GM18520 (cell line): ENCODE results near the gene FCHSD2.
"Not testable (repeated sequence)": the region's sequence is repeated elsewhere in the genome, so short reads cannot be mapped to it uniquely, and the experiment has no call there.

Experiments used
- ATAC-seq: cut with Tn5 transposase; IDR thresholded peaks from one replicate; pipeline ENCODE4 v1.9.1; 2021; ENCODE audit not compliant: unreplicated experiment

The FCHSD2 gene

DNA sequence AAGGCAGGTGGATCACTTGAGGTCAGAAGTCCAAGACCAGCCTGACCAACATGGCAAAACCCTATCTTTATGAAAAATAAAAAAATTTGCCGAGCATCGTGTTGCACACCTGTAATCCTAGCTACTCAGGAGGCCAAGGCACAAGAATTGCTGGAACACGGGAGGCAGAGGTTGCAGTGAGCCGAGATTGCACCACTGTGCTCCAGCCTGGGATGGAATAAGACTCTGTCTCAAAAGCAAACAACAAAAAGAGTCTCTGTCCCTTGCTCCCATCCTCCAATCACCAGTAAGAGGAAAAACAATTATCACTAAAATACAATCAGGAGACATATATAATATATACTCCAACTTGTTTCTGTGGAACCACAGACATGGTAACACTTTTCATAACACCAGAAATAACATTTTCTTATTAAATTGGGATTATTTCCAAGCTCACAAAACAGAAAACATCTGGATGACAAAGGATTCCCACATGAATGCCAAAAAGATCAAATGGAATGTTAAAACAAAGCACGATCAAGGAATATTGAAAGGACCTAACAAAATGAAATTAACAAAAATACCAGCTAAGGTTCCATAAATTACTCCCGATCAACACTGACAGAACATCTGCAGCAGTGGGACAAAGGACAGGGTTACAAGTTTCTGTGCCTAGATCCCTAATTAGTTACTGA lies 15.2 kb downstream of the FCHSD2 start:
- no peak for ATAC-seq

DNA sequence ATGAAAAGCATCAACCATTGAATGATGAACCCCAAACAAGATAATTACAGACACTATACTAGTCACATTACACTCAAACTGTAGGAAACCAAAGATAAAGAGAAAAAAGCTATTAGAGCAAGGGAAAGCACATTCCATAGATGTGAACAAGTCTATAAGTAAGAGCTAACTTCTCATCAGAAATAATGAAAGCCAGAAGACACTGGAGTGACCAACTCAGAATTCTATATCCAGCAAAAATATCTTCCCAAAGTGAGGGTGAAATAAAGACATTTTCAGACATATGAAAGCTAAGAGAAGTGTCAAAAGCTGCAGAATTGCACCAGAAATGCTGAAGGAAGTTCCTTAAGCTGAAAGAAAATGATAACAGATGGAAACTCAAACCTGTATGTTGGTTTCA lies 17.3 kb downstream of the FCHSD2 start:
- no peak for ATAC-seq

DNA sequence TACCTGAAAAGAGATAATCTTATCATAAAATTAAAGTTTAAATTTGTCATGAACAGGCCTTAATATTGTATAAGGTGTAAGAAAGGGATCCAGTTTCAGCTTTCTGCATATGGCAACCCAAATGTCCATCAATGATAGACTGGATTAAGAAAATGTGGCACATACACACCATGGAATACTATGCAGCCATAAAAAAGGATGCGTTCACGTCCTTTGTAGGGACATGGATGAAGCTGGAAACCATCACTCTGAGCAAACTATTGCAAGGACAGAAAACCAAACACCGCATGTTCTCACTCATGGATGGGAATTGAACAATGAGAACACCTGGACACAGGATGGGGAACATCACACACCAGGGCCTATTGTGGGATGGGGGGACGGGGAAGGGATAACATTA lies 18.2 kb downstream of the FCHSD2 start:
- not testable (repeated sequence) for ATAC-seq

GRCh38 chr11:73121692-73122091 lies 20.4 kb downstream of the FCHSD2 start:
- ATAC-seq, result no peak

- ATAC-seq, result no peak
These were observed 25.0 kb downstream of the FCHSD2 start for GRCh38 chr11:73117071-73117470.

DNA sequence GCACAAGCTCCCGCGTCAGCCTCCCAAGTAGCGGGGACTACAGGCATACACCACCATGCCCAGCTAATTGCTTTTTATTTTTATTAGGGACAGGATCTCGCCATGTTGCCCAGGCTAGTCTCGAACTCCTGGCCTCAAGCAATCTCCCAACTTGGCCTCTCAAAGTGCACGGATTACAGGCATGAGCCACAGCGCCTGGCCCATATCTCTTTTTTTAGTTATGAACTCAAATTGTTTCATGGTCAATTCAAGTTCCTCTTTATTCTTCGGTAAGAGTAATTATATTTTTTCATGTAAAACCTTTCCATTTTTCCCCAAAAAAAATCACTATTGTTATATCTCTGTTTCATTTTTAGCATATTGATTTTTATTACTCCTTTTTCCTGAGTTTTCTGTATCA lies 25.5 kb downstream of the FCHSD2 start:
- no peak for ATAC-seq

GRCh38 chr11:73114835-73115220 lies 27.3 kb downstream of the FCHSD2 start:
- ATAC-seq, result no peak

DNA sequence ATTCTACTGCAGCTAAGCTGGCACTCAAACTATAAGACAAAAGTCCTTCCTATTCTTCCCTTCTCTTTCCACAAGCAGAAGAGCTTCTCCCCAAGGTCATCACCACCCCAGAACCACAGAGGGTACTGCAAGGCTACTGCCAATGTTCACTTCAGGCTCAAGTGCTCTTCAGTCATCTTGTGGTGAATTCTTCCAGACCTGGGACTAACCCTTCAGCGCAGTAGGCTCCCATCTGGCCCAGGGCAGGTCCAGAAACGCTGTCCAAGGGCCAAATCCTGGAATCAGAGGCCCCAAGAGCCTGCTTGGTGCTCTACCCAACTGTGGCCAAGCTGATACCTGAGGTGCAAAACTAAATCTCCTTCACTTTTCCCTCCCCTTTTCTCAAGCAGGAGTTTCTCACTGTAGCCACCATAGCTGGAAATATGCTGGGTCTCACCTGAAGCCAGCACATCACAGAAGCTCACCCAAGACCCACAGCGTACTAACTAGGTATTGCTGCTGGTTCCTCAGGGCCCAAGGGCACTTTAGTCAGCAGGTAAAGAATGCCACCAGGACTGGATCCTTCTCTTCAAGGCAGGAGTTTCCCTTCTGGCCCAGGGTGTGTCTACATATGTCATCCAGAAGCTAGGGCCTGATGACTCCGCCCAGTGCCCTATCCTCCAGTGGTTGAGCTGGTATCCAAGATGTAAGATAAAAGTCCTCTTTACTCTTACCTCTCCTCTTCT lies 27.8 kb downstream of the FCHSD2 start:
- ATAC-seq, result no peak

DNA sequence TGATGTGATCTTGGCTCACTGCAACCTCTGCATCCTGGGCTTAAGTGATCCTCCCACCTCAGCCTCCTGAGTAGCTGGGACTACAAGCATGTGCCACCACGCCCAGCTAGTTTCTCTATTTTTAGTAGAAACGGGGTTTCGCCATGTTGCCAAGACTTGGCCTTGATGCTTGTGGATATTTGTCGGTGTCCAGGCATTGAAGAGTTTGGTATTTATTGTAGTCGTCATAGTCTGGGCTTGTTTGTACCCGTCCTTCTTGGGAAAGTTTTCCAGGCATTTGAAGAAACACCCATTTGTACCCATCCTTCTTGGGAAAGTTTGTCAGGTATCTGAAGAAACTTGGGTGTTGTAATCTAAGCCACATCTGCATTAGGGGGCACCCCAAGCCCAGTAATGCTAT lies 28.7 kb downstream of the FCHSD2 start:
- ATAC-seq, result no peak

DNA sequence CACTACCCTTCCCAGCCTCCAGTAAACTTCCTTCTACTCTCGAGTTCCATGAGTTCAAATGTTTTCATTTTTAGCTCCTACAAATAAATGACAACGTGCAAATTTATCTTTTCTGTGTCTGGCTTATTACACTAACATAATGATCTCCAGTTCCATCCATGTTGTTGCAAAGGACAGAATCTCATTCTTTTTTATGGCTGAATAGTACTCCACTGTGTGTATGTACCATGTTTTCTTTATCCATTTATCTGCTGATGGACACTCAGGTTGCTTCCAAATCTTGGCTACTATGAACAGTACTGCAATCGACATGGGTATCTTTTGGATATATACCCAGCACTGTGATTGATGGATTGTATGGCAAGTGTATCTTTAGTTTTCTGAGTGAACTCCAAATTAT lies 34.5 kb downstream of the FCHSD2 start:
- no peak for ATAC-seq

DNA sequence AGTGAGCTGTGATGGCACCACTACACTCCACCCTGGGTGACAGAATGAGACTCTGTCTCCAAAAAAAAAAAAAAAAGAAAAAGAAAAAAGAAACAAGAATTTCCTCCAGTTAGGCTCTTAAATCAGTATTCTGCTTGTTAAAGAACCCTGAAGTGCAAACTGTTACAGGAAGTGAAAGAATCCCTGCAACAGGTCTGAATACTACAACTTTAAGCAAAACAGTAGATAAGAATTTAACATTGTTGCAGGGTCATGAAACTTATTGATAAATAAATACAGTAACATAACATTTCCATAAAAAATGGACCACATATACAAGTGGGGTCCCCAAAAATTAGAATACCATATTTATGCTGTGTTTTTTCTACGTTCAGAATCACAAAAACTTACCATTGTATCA lies 35.8 kb downstream of the FCHSD2 start:
- no peak for ATAC-seq

DNA sequence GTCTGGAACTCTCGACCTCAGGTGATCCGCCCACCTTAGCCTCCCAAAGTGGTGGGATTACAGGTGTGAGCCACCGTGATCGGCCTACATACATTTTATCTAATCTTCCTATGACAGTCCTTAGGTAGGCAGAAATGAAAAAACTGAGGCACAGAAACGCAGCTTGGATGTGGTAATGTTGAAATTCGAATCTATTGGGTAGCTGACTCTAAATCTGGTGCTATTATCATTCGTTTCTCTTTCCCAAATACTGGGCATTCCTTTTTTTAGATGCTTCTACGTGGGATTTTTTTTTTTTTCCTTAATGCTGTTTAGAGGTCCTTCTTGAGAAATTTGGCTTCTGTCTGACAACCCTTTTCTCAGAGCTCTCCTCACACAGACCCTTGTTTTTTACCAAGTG lies 41.5 kb downstream of the FCHSD2 start:
- no peak for ATAC-seq

DNA sequence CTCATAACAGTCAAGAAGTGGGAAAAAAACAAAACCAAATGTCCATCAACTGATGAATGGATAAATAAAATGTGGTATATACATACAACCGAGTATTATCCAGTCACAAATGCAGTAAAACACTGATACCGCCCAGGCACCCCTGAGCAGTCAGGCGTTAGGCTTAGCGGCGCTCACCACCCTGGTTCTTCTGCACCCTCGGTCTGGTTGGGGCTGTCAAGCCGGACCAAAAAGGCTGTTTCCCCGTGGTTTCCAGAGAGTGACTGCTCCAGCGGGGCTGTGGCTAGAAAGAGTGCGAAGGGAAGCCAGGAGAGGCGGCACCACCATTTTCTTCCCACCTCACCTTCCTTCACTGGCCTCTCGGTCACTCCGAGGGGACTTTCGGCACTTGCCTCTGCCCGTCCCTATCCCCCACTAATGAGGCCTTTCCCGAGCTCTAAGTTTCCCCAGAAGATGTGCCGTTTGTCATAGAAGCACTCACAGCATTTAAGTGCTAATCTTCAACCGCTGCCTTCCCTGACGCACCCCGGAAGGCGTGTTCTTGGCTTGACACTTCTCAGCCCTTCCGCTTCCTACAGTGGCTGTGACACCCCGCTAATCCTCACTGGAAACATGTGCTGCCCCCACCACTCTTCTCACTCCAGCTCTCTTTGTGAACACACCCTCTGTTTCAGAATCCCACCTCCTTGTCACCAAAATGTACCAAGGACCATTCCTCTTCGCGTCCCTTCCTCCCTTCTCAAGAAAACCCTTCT lies 42.4 kb downstream of the FCHSD2 start:
- no peak for ATAC-seq

DNA sequence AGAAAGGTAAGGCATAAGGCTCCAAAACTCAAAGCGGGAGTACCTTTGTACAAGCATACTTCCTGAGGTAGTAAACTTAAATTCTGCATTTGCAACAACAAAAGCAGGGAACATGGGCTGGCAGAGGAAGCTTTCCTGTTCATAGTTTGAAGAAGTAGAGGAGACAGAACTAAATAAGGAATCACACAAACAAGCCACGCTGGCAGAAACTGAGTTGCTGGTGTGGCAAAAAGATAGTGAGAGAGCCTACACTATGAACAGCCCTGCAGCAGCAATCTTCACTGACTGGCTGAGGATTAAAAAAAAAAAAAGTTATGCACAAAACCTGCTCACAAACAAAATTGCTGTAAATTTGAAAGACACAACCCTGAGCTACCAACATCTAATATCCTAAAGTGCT lies 46.5 kb downstream of the FCHSD2 start:
- no peak for ATAC-seq

DNA sequence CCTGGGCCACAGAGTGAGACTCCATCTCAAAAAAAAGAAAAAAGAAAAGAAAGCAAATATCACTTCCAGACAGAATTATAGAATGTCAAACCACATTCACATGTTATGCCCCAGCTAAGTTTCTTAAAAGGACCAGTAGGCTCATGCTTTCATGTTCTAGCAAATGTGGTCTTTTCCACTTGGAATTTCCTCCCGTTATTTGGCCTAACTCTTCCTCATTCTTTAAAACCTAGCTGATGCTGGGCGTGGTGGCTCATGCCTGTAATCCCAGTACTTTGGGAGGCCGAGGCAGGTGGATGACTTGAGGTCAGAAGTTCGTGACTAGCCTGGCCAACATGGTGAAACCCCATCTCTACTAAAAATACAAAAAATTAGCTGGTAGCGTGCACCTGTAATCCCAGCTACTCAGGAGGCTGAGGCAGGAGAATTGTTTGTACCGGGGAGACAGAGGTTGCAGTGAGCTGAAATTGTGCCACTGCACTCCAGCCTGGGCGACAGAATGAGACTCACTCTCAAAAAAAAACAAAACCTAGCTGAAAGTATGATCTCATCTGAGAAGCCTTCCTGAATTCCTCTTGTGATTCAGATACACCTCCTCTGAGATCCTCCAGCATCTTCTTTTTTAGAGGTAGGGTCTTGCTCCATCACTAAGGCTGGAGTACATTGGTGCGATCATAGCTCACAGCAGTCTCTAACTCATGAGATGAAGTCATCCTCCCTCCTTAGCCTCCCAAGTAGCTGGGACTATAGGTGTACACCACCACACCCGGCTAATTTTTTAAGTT lies 50.4 kb downstream of the FCHSD2 start:
- no peak for ATAC-seq

DNA sequence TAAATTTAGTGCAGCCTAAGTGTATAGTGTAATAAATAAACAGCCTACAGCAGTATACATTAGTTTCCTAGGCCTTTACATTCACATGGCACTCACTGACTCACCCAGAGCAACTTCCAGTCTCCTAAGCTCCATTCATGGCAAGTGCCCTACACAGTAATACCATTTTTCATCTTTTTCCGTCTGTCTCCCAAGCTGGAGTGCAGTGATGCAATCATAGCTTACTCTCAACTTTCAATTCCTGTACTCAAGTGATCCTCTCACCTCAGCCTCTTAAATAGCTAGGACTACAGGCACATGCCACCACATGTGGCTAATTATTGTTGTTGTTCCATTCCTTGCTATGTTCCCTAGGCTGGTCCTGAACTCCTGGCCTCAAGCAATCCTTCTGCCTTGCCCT lies 54.4 kb downstream of the FCHSD2 start:
- no peak for ATAC-seq

DNA sequence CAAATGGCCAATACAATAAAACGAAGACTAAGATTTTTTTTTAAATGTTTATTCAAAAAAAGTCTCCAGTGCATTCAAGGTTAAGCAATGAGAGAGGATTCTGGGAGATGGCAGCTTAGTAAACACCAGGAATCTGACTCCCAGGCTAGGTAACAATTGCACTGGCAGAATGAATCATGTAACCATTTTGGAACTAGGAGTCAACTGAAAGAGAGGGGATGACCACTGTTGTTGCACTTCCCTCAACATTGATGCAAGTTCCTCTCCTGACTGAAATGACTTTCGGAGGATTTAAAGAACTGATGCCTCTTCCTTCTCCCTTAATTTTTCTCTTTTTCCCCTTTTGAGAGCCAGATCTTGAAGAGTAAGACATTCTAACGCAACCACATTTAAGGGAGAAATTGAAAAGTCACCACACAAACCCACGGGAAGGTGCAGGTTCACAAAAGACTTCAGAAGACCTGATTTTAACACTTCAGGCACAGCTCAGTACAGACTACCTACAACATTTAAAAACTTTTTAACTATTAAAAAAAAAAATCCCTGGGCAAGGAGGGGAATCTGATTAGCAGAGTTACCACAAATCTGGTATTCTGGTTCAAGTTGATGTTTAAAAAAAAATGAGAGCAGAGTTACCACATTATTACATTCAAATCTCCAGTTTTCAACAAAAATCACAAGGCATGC lies 56.8 kb downstream of the FCHSD2 start:
- ATAC-seq, result no peak

DNA sequence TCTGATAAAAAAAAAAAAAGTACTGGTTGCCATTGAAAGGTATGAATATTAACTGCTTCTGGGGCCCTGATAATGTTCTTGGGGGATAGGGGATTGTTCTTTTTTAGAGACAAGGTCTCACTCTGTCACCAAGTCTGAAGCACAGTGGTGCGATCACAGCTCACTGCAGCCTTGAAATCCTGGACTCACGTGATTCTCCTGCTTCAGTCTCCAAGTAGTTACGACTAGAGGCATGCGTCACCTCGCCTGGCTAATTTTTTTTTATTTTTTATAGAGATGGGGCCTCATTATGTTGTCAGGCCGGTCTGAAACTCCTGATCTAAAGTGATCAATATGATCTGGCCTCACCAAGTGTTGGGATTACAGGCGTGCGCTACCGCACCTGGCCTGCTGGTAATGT lies 63.5 kb downstream of the FCHSD2 start:
- ATAC-seq, result no peak

DNA sequence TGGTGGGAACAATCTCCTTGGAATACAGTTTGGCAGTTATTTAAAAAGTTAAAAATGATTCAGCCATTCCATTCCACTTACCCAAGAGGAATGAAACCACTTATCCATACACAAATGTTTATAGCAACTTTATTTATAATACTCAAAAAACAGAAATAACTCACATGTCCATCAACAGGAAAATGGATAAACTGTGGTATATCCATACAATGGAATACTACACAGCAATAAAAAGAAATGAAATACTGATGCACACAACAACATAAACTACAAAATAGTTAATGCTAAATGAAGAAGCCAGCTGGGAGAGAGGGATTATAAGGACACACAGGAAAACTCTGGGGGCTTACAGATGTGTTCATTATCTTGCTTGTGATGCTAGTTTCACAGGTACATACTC lies 64.7 kb downstream of the FCHSD2 start:
- no peak for ATAC-seq

- no peak for ATAC-seq
These were observed 67.8 kb downstream of the FCHSD2 start for GRCh38 chr11:73074319-73074718.
